NCI-H2227 (cell line): ENCODE measurements around the gene ASTN1.

Source experiments
- DNase-seq: peaks from one replicate; lab custom pipeline; 2025; ENCODE audit not compliant: unreplicated experiment; lab: John Stamatoyannopoulos, UW

The ASTN1 gene

GRCh38 chr1:176932114-176933104 lies 232.1 kb downstream of the ASTN1 start:
- no peak for DNase-seq

- DNase-seq: no peak
Observed at GRCh38 chr1:176931526-176931925, 233.0 kb downstream of the ASTN1 start.

GRCh38 chr1:176926330-176927086 lies 238.0 kb downstream of the ASTN1 start:
- no peak for DNase-seq

GRCh38 chr1:176925223-176925622 lies 239.3 kb downstream of the ASTN1 start:
- no peak for DNase-seq

- no peak for DNase-seq
Observed at GRCh38 chr1:176923283-176923682, 241.2 kb downstream of the ASTN1 start.

- no peak for DNase-seq
Observed at GRCh38 chr1:176919386-176920378, 244.8 kb downstream of the ASTN1 start.

- DNase-seq: no peak
Observed at GRCh38 chr1:176905648-176906047, 258.9 kb downstream of the ASTN1 start.

- DNase-seq: peak; percentile 18
Observed at GRCh38 chr1:176904057-176904751, 260.3 kb downstream of the ASTN1 start.

- no peak for DNase-seq
Observed at GRCh38 chr1:176903474-176903873, 261.0 kb downstream of the ASTN1 start.

- no peak for DNase-seq
Observed at GRCh38 chr1:176899321-176899720, 265.2 kb downstream of the ASTN1 start.

- DNase-seq: peak; percentile 84
Observed at GRCh38 chr1:176897350-176898236, 266.9 kb downstream of the ASTN1 start.

- no peak for DNase-seq
Observed at GRCh38 chr1:176896216-176896615, 268.3 kb downstream of the ASTN1 start.

- DNase-seq: no peak
Observed at GRCh38 chr1:176894450-176894849, 270.1 kb downstream of the ASTN1 start.

- DNase-seq: no peak
Observed at GRCh38 chr1:176893625-176894352, 270.7 kb downstream of the ASTN1 start.

- DNase-seq: no peak
Observed at GRCh38 chr1:176888471-176889032, 276.0 kb downstream of the ASTN1 start.

GRCh38 chr1:176885751-176886150 lies 278.8 kb downstream of the ASTN1 start:
- no peak for DNase-seq

GRCh38 chr1:176885341-176885740 lies 279.2 kb downstream of the ASTN1 start:
- no peak for DNase-seq

GRCh38 chr1:176884911-176885310 lies 279.6 kb downstream of the ASTN1 start:
- no peak for DNase-seq
